D721Med (cell line): Measurements from ENCODE around the gene JDP2.

ENCODE experiments used
- DNase-seq: peaks from one replicate; pipeline ENCODE4 v3.0.0; 2011; ENCODE audit warnings: low spot score; ENCODE audit not compliant: insufficient read length
- FAIRE-seq: peaks from 2 replicates; lab custom pipeline; 2011; peaks lifted over from hg19 to GRCh38; lab: Jason Lieb, UNC
- CTCF ChIP-seq: IDR thresholded peaks from 2 replicates; pipeline ENCODE4 v1.5.1; 2012; ENCODE audit warnings: mild to moderate bottlenecking, control low read depth; ENCODE audit not compliant: insufficient read depth; ENCODE audit errors: missing control alignments

JDP2 gene

GRCh38 chr14:75492832-75493591 lies 65.2 kb downstream of the JDP2 start:
- FAIRE-seq (no peak), DNase-seq (no peak)
- no peak for TF ChIP-seq CTCF

GRCh38 chr14:75493592-75494087 lies 65.8 kb downstream of the JDP2 start:
- TF ChIP-seq CTCF, result no peak
- FAIRE-seq, result no peak
- DNase-seq, result no peak

- no peak for FAIRE-seq
- TF ChIP-seq CTCF, result no peak
These were observed 67.1 kb downstream of the JDP2 start for GRCh38 chr14:75494896-75495295.

GRCh38 chr14:75495399-75495798 lies 67.6 kb downstream of the JDP2 start:
- DNase-seq (no peak), FAIRE-seq (no peak)
- TF ChIP-seq CTCF, result no peak

More at GRCh38 chr14:75494896-75495295, 67.1 kb downstream of the JDP2 start:
- no peak for DNase-seq

GRCh38 chr14:75495882-75496281 lies 68.1 kb downstream of the JDP2 start:
- no peak for TF ChIP-seq CTCF
- no peak for DNase-seq
- FAIRE-seq, result no peak

- TF ChIP-seq CTCF, result no peak
- FAIRE-seq (no peak), DNase-seq (no peak)
These were observed 68.9 kb downstream of the JDP2 start for GRCh38 chr14:75496755-75497154.

- FAIRE-seq, result no peak
- DNase-seq, result no peak
- TF ChIP-seq CTCF, result no peak
These were observed 69.4 kb downstream of the JDP2 start for GRCh38 chr14:75497191-75497590.
